Stimulated activated CD8-positive, alpha-beta memory T cell treated with anti-CD3 and anti-CD28 coated beads, Interleukin-4, amount 100 ng/mL, for 48 hours (primary cell): ENCODE data around the gene UNC119B.
A peak's percentile ranks its signal among the peaks of the same experiment; 100 is the strongest.
"Not testable (repeated sequence)": the region's sequence is repeated elsewhere in the genome, so short reads cannot be mapped to it uniquely, and the experiment has no call there.

Source experiments
- DNase-seq: peaks from one replicate; pipeline ENCODE4 v3.0.0-alpha.2; 2020

The UNC119B gene

GRCh38 chr12:120720234-120720986 lies 10.2 kb downstream of the UNC119B start:
- no peak for DNase-seq

- no peak for DNase-seq
Measured at GRCh38 chr12:120720987-120721801, 10.9 kb downstream of the UNC119B start.

- DNase-seq = no peak
Measured at GRCh38 chr12:120721866-120722265, 11.6 kb downstream of the UNC119B start.

- no peak for DNase-seq
Measured at GRCh38 chr12:120722784-120723183, 12.5 kb downstream of the UNC119B start.

- no peak for DNase-seq
Measured at GRCh38 chr12:120724720-120725119, 14.5 kb downstream of the UNC119B start.

- no peak for DNase-seq
Measured at GRCh38 chr12:120725151-120725658, 14.9 kb downstream of the UNC119B start.

- peak; percentile 94 for DNase-seq
Measured at GRCh38 chr12:120725659-120726509, 15.6 kb downstream of the UNC119B start, which contains the start of gene ACADS. TSS of gene ACADS (plus strand) at chr12:120725826. CDS start at chr12:120725886, 60 bp downstream.

GRCh38 chr12:120726510-120726793 lies 16.2 kb downstream of the UNC119B start:
- no peak for DNase-seq

GRCh38 chr12:120726961-120727360 lies 16.7 kb downstream of the UNC119B start:
- DNase-seq = no peak

GRCh38 chr12:120732198-120732597 lies 21.9 kb downstream of the UNC119B start:
- not testable (repeated sequence) for DNase-seq

GRCh38 chr12:120733574-120733973 lies 23.3 kb downstream of the UNC119B start:
- DNase-seq = no peak

- DNase-seq = no peak
Measured at GRCh38 chr12:120734210-120734609, 24.0 kb downstream of the UNC119B start.

- no peak for DNase-seq
Measured at GRCh38 chr12:120735181-120735580, 24.9 kb downstream of the UNC119B start.

GRCh38 chr12:120736404-120737331 lies 26.4 kb downstream of the UNC119B start:
- no peak for DNase-seq

- no peak for DNase-seq
Measured at GRCh38 chr12:120737557-120738251, 27.4 kb downstream of the UNC119B start.

- DNase-seq = no peak
Measured at GRCh38 chr12:120738252-120739030, 28.2 kb downstream of the UNC119B start.

GRCh38 chr12:120739031-120739762 lies 28.9 kb downstream of the UNC119B start:
- DNase-seq = no peak

- DNase-seq = no peak
Measured at GRCh38 chr12:120739821-120740613, 29.8 kb downstream of the UNC119B start.

- no peak for DNase-seq
Measured at GRCh38 chr12:120740871-120741270, 30.6 kb downstream of the UNC119B start.
